Right lobe of liver (tissue), 6 donors: ENCODE measurements around the gene IGF2. TPM values are rescaled to one million over a fixed set of nuclear protein-coding genes. Genes with fewer than 3 reads are reported as not detected.

Experiments used
- ATAC-seq, 4 donors: fragments of 200-7000 bp; cut with Tn5 transposase; one replicate each; pipeline ENCODE4 v1.9.1; 2020; ENCODE audit warnings: mild to moderate bottlenecking in 4 of 4, moderate library complexity in 4 of 4
- DNase-seq, 3 donors: peaks; one replicate each; pipeline ENCODE4 v3.0.0-alpha.2; 2020
- H3K27ac ChIP-seq, 3 donors: fragments of 200-600 bp; one replicate each; pipeline ENCODE4 v1.8.0; 2022
- H3K27me3 ChIP-seq, 2 donors: fragments of 200-600 bp; one replicate each; pipeline ENCODE4 v1.8.0; 2022
- H3K36me3 ChIP-seq, 4 donors: fragments of 200-600 bp; sonication (generic) in 1 of 4; one replicate each; pipeline versions ENCODE4 v1.5.1 to v1.8.0; 2017 to 2022; ENCODE audit warnings: control low read depth in 1 of 4
- H3K4me1 ChIP-seq, 4 donors: fragments of 200-600 bp; sonication (generic) in 1 of 4; one replicate each; pipeline versions ENCODE4 v1.5.1 to v1.8.0; 2017 to 2022; ENCODE audit warnings: control low read depth in 1 of 4
- H3K4me3 ChIP-seq, 3 donors: fragments of 200-600 bp; one replicate each; pipeline ENCODE4 v1.8.0; 2022
- H3K9me3 ChIP-seq, 4 donors: fragments of 200-600 bp; sonication (generic) in 1 of 4; one replicate each; pipeline versions ENCODE4 v1.5.1 to v1.8.0; 2017 to 2022; ENCODE audit warnings: control low read depth in 1 of 4
- CTCF ChIP-seq, 4 donors: fragments of 200-600 bp in 3 of 4; fragments of 450-650 bp in 1 of 4; IDR thresholded peaks; one replicate each; pipeline versions ENCODE4 v1.5.1 to v1.8.0; 2016 to 2022; ENCODE audit warnings: antibody characterized with exemption in 4 of 4, mild to moderate bottlenecking in 2 of 4
- POLR2A ChIP-seq: fragments of 450-650 bp; IDR thresholded peaks from one replicate; pipeline ENCODE4 v1.6.1; 2017; ENCODE audit warnings: antibody characterized with exemption, mild to moderate bottlenecking
- WGBS: methylation state at CpG from one replicate; pipeline ENCODE4 v1.1.6; 2018; ENCODE audit warnings: low coverage, low lambda C conversion rate; ENCODE audit not compliant: insufficient coverage; ENCODE audit errors: missing lambda C conversion rate; 5-methylcytosine and 5-hydroxymethylcytosine counted together
- intact Hi-C, 2 donors: fragments of 100-400 bp; cut with DNase I; formaldehyde crosslinking; loops; one replicate each; pipeline versions ENCODE4 v1.11.2 to v1.14.1; 2022
- total RNA-seq, 6 experiments: library from RNA; depleted of rRNA in 2 of 6; stranded (reverse); fragments of >200 nt in 2 of 6; fragmentation: NEBNext Ultra II Directional in 3 of 6; extraction: Animal tissue kit (Norgen Biotek cat#: 25700) in 3 of 6; gene quantifications; one replicate each; pipeline versions ENCODE4 v1.1.0 to v1.2.4, GENCODE V29; 2016 to 2023
- donor health status: DM: no; HTN: yes; CAD: no.
- donor health status: DM: no; HTN: no; CAD: no.
- donor health status: DM: no; HTN: no; CAD: no.
- donor health status: DM: no; HTN: yes; CAD: no.
- donor health status: DM: no; HTN: yes; CAD: no.

The IGF2 gene
- total RNA-seq, 6 experiments from 2014 or later = 86.6 to 289 (median 177) TPM

- Histone ChIP-seq H3K27me3 (no peaks in the 10 kb centered on the region), H3K36me3 (no peaks in the 10 kb centered on the region), H3K9me3 (peaks cover 0 to under 1% (median 0%) of the 10 kb centered on the region in 4 donors), H3K4me3 (no peak overlapping the region), H3K27ac (no peak overlapping the region), H3K4me1 (peaks cover 0 to 5% (median 0%) of the 10 kb centered on the region in 4 donors)
- DNase-seq = peak in 1 of 3 donors; percentile 35
- intact Hi-C loops = no loop called here
- ATAC-seq = peak in 1 of 4 donors; percentile 5
- TF ChIP-seq CTCF (IDR thresholded peaks at IDR 0.05) (no peak), POLR2A (no peak)
- WGBS = 79% methylated on average over 6 of the region's 21 CpGs
These were observed 17.7 kb downstream of the IGF2 start for GRCh38 chr11:2121227-2122130.

GRCh38 chr11:2120359-2121100 is 18.7 kb downstream of the IGF2 start:
- Histone ChIP-seq H3K27ac (no peak overlapping the region), H3K27me3 (no peaks in the 10 kb centered on the region), H3K4me1 (peaks cover 0 to 5% (median 0%) of the 10 kb centered on the region in 4 donors), H3K36me3 (no peaks in the 10 kb centered on the region), H3K4me3 (no peak overlapping the region), H3K9me3 (peaks cover 0 to 2% (median 0%) of the 10 kb centered on the region in 4 donors)
- ATAC-seq = no peak
- no peak for TF ChIP-seq CTCF (IDR thresholded peaks at IDR 0.05)
- TF ChIP-seq POLR2A = no peak
- DNase-seq = peak in 1 of 3 donors; percentile 49
- intact Hi-C loops = no loop called here
- whole genome bisulfite sequencing = 20% methylated on average over 1 of the region's 23 CpGs

GRCh38 chr11:2118677-2119076 is 20.5 kb downstream of the IGF2 start:
- H3K27ac ChIP-seq = no peak overlapping the region
- intact Hi-C loops = no loop called here
- no peak for TF ChIP-seq CTCF (IDR thresholded peaks at IDR 0.05)
- no peak for TF ChIP-seq POLR2A
- H3K36me3 ChIP-seq = no peaks in the 10 kb centered on the region
- H3K27me3 ChIP-seq = no peaks in the 10 kb centered on the region
- DNase-seq = no peak
- peaks cover 0 to 2% (median 0%) of the 10 kb centered on the region in 4 donors for H3K9me3 ChIP-seq
- WGBS = 78% methylated on average over 3 of the region's 4 CpGs
- H3K4me1 ChIP-seq = peaks cover 0 to 5% (median 0%) of the 10 kb centered on the region in 4 donors
- H3K4me3 ChIP-seq = no peak overlapping the region
- no peak for ATAC-seq

- Histone ChIP-seq H3K4me1 (no peaks in the 10 kb centered on the region), H3K4me3 (no peak overlapping the region), H3K9me3 (peaks cover 0 to 2% (median 0%) of the 10 kb centered on the region in 4 donors), H3K36me3 (no peaks in the 10 kb centered on the region), H3K27me3 (no peaks in the 10 kb centered on the region), H3K27ac (no peak overlapping the region)
- WGBS = 83% methylated on average over 1 of the region's 1 CpG
- intact Hi-C loops = no loop called here
- TF ChIP-seq CTCF (IDR thresholded peaks at IDR 0.05) (no peak), POLR2A (no peak)
- DNase-seq (no peak), ATAC-seq (no peak)
These were observed 22.5 kb downstream of the IGF2 start for GRCh38 chr11:2116680-2117079.
